ENCODE results near the gene MLPH.
"Not testable (repeated sequence)": the region's sequence is repeated elsewhere in the genome, so short reads cannot be mapped to it uniquely, and the experiment has no call there.

The MLPH gene

DNA sequence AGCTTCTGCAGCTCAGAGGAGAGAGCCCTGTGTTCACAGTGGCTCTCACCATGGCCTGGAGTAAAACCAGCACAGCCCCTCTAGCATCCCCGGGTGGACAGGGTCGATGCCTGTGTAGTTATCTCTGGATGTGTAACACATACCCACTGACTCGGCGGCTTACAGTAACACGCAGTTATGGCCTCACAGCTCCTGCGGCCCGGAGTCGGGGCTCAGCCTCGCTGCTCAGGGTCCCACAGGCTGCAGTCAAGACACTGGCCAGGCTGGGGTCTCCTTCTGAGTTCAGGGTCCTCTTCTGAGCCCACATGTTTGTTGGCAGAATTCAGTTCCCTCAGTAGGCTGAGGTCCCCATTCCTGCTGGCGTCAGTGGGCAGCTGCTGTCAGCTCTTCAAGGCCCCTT lies 106.0 kb downstream of the MLPH start:
- Histone ChIP-seq H3K4me1 (ENCODE audit: insufficient read depth, low read length) (peaks cover 26% of the 10 kb centered on the region), H3K9ac (ENCODE audit: low read depth, low read length) (no peak overlapping the region)

DNA sequence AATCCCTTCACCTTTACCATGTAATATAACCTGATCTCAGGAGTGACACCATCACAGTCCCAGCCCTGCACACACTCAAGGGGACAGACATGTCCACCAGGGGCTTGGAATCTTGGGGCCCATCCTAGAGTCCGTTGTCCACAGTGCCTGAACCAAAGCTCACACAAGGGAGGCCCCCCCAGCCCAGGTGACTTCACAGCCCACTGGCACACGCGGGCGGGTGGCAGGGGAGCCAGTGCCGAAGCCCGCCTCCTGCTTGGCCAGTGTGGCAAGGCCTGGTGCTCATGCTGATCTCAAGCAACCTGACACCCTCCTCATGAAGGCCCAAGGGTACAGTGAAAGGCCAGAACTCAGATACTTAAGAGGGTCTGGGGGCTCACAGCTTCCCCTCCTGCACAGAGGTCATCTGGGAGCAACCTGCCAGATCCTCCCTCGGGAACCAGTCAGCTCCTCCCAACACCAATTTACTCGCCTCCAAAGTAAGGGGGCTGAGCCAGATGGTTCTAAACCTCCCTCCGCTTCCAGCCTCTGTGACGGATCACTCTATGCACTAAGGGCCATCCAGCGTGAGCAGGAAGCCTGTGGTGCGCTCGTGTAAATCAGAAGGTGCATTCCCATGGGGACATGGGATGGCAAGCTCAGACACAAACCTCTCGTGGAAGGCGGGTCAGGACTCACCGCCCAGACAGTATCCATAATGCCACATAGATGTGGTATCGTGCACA lies 106.7 kb downstream of the MLPH start:
- Histone ChIP-seq H3K9ac (ENCODE audit: low read depth, low read length) (no peak overlapping the region), H3K4me1 (ENCODE audit: insufficient read depth, low read length) (peaks cover 26% of the 10 kb centered on the region), H3K9me3 (ENCODE audit: control insufficient read depth, insufficient read depth, low read length) (no peaks in the 10 kb centered on the region), H3K36me3 (ENCODE audit: insufficient read depth, low read length) (0 out of 2 replicates have a peak, but pooled peaks cover 3% of the 10 kb centered on the region)

More for the DNA sequence above, 106.0 kb downstream of the MLPH start:
- Histone ChIP-seq H3K9me3 (ENCODE audit: control insufficient read depth, insufficient read depth, low read length) (no peaks in the 10 kb centered on the region), H3K36me3 (ENCODE audit: insufficient read depth, low read length) (0 out of 2 replicates have a peak, but pooled peaks cover 7% of the 10 kb centered on the region)

DNA sequence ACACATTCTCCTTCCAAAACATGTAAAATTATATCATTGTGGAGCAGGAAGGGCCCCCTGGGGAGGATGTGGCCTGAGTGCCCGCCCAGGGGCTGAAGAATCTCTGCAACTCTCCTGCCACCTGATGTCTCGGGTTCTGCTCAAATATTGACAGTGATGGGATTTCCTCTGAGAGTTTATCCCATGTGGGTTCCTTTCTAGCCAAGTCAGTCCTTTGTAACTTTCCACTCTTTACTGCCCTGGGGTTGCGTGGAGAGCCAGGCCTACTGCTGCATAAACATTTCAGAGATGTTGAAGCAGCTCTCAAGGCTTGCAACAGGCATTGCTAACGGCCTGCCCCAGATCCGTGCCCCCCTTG lies 107.4 kb downstream of the MLPH start:
- H3K9me3 ChIP-seq (ENCODE audit: control insufficient read depth, insufficient read depth, low read length) = no peaks in the 10 kb centered on the region
- H3K9ac ChIP-seq (ENCODE audit: low read depth, low read length) = no peak overlapping the region
- H3K4me1 ChIP-seq (ENCODE audit: insufficient read depth, low read length) = peaks cover 26% of the 10 kb centered on the region
- H3K36me3 ChIP-seq (ENCODE audit: insufficient read depth, low read length) = 0 out of 2 replicates have a peak, but pooled peaks cover 3% of the 10 kb centered on the region

DNA sequence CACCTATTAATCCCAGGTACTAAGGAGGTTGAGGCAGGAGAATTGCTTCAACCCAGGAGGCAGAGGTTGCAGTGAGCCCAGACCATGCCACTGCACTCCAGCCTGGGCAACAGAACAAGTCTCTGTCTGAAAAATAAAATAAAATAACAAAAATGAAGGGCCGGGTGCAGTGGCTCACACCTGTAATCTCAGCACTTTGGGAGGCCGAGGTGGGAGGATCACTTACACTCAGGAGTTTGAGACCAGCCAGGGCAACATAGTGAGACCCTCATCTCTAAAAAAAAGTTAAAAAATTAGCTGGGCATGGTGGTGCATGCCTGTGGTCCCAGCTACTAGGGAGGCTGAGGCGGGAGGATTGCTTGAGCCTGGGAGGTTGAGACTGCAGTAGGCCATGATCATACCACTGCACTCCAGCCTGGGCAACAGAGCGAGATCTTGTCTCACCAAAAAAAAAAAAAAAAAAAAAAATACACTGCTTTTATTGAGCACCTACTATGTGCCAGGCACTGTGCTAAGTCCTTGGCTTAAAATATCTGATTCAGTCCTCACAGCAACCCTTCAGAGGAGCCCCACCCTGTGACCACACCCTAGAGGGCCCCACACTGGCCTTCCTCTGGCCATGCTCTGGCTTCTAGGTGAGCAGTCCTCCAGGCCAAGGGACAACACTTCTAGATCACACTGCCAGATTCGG lies 108.9 kb downstream of the MLPH start:
- H3K4me1 ChIP-seq (ENCODE audit: insufficient read depth, low read length) = peaks cover 28% of the 10 kb centered on the region
- not testable (repeated sequence) for H3K9me3 ChIP-seq (ENCODE audit: control insufficient read depth, insufficient read depth, low read length); H3K36me3 ChIP-seq (ENCODE audit: insufficient read depth, low read length); H3K9ac ChIP-seq (ENCODE audit: low read depth, low read length)

DNA sequence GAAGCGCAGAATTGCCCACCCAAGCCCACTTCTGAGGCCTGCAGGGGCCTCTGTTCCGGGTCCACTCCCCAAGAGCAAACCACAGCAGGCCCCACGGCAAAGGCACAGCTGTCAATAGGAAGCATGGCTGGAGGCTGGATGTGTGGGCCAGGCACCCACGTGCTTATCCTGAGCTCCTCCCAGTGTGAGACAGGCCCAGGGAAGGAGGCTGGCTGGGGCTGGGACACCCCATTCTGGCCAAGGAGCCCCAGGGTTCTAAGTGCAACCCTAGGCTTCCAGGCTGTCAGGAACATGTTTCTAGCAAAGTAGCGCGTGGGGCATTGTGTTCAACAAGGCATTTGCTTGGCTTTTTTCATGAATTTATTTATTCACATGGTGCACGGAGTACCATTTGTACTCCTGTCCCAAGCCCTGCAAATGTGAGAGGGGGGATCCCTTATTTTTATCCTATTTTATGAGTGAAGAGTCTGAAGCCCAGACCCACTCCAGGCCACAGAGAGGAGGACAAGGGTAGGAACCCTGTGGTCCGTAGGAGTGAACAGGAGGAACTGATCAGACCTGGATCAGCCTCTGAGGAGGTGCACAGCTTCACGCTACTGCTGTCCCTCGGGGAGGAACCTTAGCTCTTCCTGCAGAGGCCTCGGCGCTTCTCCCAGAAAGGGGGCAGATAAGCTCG lies 109.6 kb downstream of the MLPH start:
- Histone ChIP-seq H3K9ac (ENCODE audit: low read depth, low read length) (no peak overlapping the region), H3K9me3 (ENCODE audit: control insufficient read depth, insufficient read depth, low read length) (no peaks in the 10 kb centered on the region), H3K36me3 (ENCODE audit: insufficient read depth, low read length) (0 out of 2 replicates have a peak, but pooled peaks cover 3% of the 10 kb centered on the region), H3K4me1 (ENCODE audit: insufficient read depth, low read length) (peaks cover 33% of the 10 kb centered on the region)

DNA sequence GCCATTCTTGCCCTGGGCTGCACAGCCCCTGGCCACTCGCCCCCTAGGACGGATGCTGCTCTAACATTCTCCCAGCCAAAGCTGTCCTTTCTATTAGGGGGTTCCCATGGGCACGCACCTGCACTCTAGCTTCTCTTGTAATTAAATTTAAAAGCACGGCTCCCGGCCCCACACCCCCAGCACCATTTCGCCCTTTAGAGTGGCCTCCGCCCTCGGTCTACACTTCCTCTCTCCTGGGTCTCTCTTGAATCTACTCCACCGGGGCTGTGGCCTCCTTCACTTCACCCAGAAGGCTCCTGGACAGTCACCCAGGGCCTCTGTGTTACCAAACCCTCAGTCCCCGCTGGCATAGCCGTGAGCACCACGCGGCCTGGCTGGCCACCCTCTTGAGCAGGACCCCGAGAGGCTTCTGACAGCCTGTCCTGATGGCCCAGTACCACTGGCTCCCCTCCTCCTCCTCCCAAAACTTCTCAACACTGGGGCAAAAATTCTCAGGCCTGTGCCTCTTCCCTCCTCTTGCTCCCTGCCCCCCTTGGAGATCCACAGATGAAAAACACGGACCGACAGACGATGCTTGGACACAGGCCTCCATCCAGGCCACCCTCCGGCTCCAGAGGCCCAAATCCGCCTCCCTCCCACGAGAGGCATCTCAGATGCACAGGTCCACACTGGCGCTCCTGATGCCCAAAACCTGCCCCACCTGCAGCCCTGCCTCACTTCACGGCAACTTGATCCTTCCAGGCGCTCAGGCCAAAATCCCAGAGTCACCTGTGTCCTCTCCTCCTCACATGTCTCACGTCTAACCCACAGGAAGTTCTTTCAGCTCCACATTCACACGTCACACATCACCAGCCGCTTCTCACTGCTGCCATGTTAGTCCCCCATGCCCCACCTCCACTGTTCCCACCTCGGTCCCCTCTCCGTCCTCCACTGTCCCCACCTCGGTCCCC lies 110.4 kb downstream of the MLPH start:
- Histone ChIP-seq H3K9me3 (ENCODE audit: control insufficient read depth, insufficient read depth, low read length) (no peaks in the 10 kb centered on the region), H3K4me1 (ENCODE audit: insufficient read depth, low read length) (peaks cover 41% of the 10 kb centered on the region), H3K9ac (ENCODE audit: low read depth, low read length) (no peak overlapping the region), H3K36me3 (ENCODE audit: insufficient read depth, low read length) (no peaks in the 10 kb centered on the region)

DNA sequence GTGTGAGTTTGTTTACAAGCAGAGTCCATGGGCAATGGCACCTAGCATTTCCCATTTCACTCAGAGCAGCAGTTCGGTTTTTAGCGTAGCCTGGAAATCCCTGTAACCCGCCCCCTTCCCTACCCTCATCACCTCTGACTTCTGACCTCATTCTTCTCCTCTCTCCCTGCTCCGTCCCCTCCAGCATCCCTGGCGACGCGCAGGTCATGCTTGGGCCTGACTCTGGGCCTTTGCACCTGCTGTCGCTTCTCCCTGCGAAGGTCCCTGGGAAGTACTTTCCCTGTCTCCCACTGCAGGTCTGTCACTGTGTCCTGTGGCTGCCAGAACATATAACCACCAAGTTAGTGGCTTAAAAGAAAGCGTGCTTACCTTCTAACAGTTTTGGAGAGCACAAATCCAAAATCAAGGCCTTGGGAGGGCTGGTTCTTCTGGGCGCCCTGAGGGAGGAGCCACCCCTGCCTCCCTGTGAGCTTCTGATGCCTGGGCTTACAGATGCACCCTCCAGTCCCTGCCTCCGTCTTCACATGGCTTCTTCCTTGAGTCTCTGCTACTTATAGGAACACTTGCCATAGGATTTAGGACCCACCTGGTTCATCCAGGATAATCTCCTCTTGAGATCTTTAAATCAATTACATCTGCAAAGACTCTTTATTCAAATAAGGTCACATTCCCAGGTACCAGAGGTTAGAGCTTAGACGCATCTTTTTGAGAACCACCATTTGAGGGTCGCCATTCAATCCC lies 111.6 kb downstream of the MLPH start:
- Histone ChIP-seq H3K36me3 (ENCODE audit: insufficient read depth, low read length) (no peaks in the 10 kb centered on the region), H3K4me1 (ENCODE audit: insufficient read depth, low read length) (peaks cover 43% of the 10 kb centered on the region), H3K9ac (ENCODE audit: low read depth, low read length) (no peak overlapping the region), H3K9me3 (ENCODE audit: control insufficient read depth, insufficient read depth, low read length) (no peaks in the 10 kb centered on the region)

DNA sequence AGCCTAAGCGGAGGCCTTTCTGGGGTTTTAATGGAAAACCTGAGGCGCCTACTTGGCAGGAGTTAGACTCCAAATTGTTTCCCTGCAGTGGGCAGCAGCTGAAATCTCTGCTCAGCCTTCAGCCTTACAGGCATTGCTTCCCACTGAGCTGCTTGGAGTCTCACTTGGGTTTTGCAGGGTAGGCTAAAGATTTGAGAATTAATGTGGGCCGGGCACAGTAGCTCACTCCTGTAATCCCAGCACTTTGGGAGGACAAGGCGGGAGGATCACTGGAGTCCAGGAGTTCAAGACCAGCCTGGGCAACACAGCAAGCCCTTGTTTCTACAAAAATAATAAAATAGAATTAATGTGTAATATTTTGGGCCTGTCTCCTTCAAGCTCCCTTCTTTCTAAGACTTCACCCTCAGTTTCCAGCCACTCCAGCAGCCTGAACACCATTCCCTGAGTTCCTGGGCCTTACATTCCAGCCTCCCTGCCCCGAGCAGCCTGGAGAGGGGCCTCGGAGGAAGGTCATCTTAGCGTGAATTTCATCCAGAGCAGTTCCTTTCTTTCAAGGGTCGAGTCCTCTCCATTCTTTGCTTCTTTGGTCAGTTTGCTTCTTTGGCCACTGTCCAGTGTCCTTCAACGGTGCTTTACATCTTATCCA lies 112.5 kb downstream of the MLPH start:
- Histone ChIP-seq H3K9ac (ENCODE audit: low read depth, low read length) (no peak overlapping the region), H3K4me1 (ENCODE audit: insufficient read depth, low read length) (peaks cover 35% of the 10 kb centered on the region), H3K9me3 (ENCODE audit: control insufficient read depth, insufficient read depth, low read length) (no peaks in the 10 kb centered on the region), H3K36me3 (ENCODE audit: insufficient read depth, low read length) (no peaks in the 10 kb centered on the region)

DNA sequence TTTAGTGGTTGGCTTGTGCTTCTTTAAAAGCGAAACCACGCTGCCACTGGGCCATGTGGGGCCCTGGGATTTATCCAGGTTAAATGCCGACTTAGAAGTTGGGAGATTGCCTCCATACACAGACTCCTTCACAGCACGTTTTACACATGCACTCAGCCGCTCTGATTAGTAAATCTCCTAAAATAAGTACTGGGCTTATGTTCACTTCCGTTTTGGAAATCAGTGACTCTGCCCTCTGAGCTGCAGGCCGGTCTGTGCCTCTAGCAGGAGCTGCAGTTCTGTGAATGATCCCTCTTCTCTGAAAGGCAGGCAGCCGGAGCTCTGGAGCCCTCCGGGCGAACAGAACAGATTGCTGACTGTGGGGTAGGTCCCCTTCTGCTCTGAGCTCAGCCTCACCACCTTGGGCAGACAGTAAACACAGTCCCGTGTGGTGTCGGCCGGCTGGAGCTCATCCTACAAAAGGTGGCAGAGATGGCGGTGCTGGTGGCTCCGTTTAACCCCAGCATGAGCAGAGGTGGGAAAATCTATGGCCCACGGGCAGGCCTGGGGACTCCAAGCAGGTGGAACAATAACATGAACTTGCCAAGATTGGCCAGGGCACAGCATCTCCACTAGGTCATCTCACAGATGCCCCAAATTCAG lies 113.3 kb downstream of the MLPH start:
- Histone ChIP-seq H3K36me3 (ENCODE audit: insufficient read depth, low read length) (peaks cover 4% of the 10 kb centered on the region; the same call in 1 of the 2 replicates), H3K9ac (ENCODE audit: low read depth, low read length) (no peak overlapping the region), H3K9me3 (ENCODE audit: control insufficient read depth, insufficient read depth, low read length) (peaks cover 6% of the 10 kb centered on the region; the same call in 1 of the 2 replicates), H3K4me1 (ENCODE audit: insufficient read depth, low read length) (peaks cover 30% of the 10 kb centered on the region)

DNA sequence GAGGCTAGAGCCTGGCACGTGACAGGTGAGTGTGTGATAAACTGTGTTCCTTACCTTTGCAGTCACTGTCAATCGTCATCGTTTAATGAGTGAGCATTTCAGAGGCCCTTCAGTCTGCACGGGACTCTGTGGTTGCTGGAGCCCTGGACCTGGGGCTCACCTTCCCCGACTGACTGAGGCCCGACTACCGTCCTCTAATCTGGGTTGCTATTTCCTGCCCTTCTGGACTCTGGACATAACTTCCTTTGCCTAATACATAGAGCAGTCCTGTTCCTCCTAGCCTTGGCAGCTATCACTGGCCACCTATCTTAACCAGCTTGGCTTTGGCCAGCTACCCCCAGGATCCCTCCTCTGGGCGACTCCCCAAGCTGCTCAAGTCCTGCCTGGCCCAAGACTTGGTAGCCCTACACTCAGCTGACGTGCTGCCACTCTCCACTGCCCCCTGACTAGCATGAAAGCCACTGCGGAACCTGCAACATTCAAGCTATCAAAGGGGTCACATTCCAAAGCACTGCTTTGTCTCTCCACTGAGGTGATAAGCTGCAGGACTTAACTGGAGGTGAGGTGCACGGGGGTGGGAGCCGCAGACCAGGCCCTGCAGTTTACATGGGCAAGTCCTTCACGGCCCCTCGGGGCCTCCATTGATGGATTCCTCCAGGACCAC lies 114.5 kb downstream of the MLPH start:
- Histone ChIP-seq H3K4me1 (ENCODE audit: insufficient read depth, low read length) (peaks cover 28% of the 10 kb centered on the region), H3K9ac (ENCODE audit: low read depth, low read length) (no peak overlapping the region), H3K36me3 (ENCODE audit: insufficient read depth, low read length) (peaks cover 4% of the 10 kb centered on the region; the same call in 1 of the 2 replicates), H3K9me3 (ENCODE audit: control insufficient read depth, insufficient read depth, low read length) (peaks cover 12% of the 10 kb centered on the region)

DNA sequence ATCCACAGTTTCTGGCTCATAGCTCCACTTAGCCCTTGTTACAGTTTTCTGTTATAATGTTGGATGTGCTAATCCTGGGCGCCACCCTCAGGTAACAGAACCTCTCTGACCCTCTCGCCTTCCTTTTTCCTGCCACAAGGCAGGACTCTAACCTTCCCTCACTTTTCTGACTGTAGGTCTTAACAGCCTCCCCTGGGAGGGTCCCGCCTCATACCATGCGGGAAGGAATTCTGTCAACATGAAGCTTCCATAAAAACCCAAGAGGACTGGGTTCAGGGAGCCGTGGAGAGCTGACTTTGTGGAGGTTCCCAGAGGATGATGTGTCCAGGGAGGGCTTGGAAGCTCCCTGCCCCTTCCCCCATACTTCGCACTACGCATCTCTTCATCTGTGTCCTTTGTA lies 115.4 kb downstream of the MLPH start:
- no peak overlapping the region for H3K9ac ChIP-seq (ENCODE audit: low read depth, low read length)
- peaks cover 4% of the 10 kb centered on the region; the same call in 1 of the 2 replicates for H3K36me3 ChIP-seq (ENCODE audit: insufficient read depth, low read length)
- H3K4me1 ChIP-seq (ENCODE audit: insufficient read depth, low read length) = peaks cover 28% of the 10 kb centered on the region
- H3K9me3 ChIP-seq (ENCODE audit: control insufficient read depth, insufficient read depth, low read length) = peaks cover 13% of the 10 kb centered on the region

DNA sequence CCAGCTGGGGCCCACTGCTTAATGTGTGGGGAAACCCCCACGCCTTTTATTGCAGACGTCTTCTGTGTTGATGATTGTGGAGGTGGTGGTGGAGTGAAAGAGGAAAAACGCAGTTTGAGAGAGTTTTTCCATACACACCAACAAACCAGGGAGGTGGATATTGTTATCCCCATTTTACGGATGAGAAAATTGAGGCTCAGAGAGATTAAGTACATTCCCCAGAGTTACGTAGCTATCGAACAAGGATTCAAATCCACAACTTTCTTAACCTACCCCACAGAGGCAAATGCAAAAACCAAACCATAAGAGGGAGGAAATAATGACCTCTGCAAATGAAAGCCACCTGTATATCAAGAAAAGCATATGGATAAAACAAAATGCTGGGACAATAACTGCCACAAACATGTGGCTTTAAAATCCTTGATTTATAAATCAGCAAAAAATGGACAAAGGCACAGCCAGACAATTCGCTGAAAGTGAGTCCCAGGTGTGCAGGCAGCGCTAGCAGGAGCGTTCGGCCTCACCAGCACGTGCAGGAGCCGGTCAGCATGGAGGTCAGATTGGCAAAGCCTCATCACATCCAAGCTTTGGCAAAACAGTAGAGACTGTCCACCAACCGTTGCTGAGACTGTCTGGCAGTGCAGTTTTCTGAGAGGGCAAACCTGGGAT lies 116.1 kb downstream of the MLPH start:
- Histone ChIP-seq H3K9ac (ENCODE audit: low read depth, low read length) (no peak overlapping the region), H3K9me3 (ENCODE audit: control insufficient read depth, insufficient read depth, low read length) (peaks cover 13% of the 10 kb centered on the region), H3K4me1 (ENCODE audit: insufficient read depth, low read length) (peaks cover 28% of the 10 kb centered on the region), H3K36me3 (ENCODE audit: insufficient read depth, low read length) (peaks cover 4% of the 10 kb centered on the region; the same call in 1 of the 2 replicates)

Measured in ES-I3 (cell line).